Measurements from ENCODE around the gene HSCB.

DNA sequence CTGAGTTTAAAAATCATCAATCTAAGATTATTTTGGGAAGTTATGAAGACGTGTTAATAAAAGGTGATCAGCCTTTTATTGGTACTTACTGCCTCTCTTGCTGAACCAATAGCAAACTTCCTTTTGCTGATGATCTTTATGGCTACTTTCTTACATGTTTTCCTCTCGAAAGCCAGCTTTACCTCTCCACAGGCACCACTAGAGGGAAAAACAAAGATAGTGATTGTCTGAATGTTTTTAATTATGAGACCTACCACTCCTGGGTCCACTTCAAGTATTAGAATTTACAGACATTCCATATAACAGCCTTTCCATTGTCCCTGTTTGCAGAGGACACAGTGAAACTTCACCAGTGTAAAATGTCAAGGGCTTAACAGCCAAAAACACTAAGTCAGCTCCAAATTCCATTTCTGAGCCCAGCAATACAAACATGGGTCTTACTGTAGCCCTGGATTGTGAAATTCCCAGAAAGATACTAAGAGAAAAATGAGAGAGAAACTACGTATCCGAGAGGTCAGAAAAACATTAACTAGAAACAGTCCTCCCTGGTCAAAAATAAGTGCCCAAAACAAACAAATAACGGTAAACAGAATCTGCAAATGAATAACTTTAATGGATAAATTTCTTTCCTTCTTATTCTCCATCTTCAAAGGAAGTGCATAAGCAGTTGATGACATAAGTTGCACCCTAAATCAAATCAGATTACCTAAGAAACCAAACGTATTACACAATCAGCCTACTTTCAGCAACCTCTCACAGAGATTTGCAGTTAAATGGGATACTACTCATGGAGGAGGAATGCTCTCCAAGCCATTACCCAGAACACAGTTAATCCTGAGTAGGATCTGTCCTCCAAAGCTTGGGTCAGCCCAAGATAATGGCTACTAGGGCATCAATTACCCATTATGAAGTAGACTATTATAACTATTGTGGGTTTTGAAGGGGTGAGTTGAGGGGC is 29.7 kb upstream of the HSCB start:
- TF ChIP-seq, protein P1, sequence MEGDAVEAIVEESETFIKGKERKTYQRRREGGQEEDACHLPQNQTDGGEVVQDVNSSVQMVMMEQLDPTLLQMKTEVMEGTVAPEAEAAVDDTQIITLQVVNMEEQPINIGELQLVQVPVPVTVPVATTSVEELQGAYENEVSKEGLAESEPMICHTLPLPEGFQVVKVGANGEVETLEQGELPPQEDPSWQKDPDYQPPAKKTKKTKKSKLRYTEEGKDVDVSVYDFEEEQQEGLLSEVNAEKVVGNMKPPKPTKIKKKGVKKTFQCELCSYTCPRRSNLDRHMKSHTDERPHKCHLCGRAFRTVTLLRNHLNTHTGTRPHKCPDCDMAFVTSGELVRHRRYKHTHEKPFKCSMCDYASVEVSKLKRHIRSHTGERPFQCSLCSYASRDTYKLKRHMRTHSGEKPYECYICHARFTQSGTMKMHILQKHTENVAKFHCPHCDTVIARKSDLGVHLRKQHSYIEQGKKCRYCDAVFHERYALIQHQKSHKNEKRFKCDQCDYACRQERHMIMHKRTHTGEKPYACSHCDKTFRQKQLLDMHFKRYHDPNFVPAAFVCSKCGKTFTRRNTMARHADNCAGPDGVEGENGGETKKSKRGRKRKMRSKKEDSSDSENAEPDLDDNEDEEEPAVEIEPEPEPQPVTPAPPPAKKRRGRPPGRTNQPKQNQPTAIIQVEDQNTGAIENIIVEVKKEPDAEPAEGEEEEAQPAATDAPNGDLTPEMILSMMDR (conservative IDR thresholded peaks at IDR 0.05; ENCODE audit: low read depth, low read length), result no peak
- TF ChIP-seq EZH2 (IDR thresholded peaks at IDR 0.05; ENCODE audit: borderline replicate concordance, low read depth, low read length, poor library complexity, severe bottlenecking), result no peak
